HepG2 (cell line): ENCODE results near the gene GPS2. TPM values are rescaled to one million over a fixed set of nuclear protein-coding genes. Genes with fewer than 3 reads are reported as not detected.
A peak's percentile ranks its signal among the peaks of the same experiment; 100 is the strongest.

Source experiments
- AGO2 ChIP-seq: fragments of 200-400 bp; formaldehyde crosslinking; optimal IDR thresholded peaks from 2 replicates; pipeline ENCODE3; 2017; ENCODE audit warnings: mild to moderate bottlenecking, low read depth, low read length, moderate library complexity
- ATF1 ChIP-seq: IDR thresholded peaks from 2 replicates; pipeline ENCODE4 v1.6.1; 2016; ENCODE audit warnings: mild to moderate bottlenecking, control low read depth
- BRCA1 ChIP-seq: sonication (generic); formaldehyde crosslinking; IDR thresholded peaks from 2 replicates; pipeline ENCODE4 v1.4.0; 2020; ENCODE audit warnings: missing genetic modification reagents
- CAMTA2 ChIP-seq: sonication (generic); formaldehyde crosslinking; IDR thresholded peaks from 2 replicates; pipeline ENCODE4 v1.4.0; 2020; ENCODE audit warnings: mild to moderate bottlenecking, missing genetic modification reagents, borderline replicate concordance
- ETS1 ChIP-seq: sonication (generic); formaldehyde crosslinking; IDR thresholded peaks from 2 replicates; pipeline ENCODE4 v1.4.0; 2020; ENCODE audit warnings: missing genetic modification reagents
- KAT7 ChIP-seq: IDR thresholded peaks from 2 replicates; pipeline ENCODE4 v1.6.1; 2018; ENCODE audit warnings: borderline replicate concordance, missing compliant biosample characterization
- KDM3A ChIP-seq: IDR thresholded peaks from 2 replicates; pipeline ENCODE4 v1.6.1; 2018; ENCODE audit warnings: low read depth, missing compliant biosample characterization
- MBNL3 ChIP-seq: fragments of 250-450 bp; sonication (Bioruptor Pico); conservative IDR thresholded peaks from 2 replicates; pipeline ENCODE4 v1.8.0; 2022; ENCODE audit warnings: mild to moderate bottlenecking, inconsistent platforms
- NBN ChIP-seq: fragments of 450-650 bp; conservative IDR thresholded peaks from 2 replicates; pipeline ENCODE4 v1.6.1; 2017
- PAWR ChIP-seq: sonication (generic); formaldehyde crosslinking; IDR thresholded peaks from 2 replicates; pipeline ENCODE4 v1.4.0; 2020; ENCODE audit warnings: missing genetic modification reagents, mild to moderate bottlenecking, borderline replicate concordance
- PHF20 ChIP-seq: sonication (generic); formaldehyde crosslinking; IDR thresholded peaks from 2 replicates; pipeline ENCODE4 v1.5.0; 2020; ENCODE audit warnings: mild to moderate bottlenecking, missing genetic modification reagents
- POLR2G ChIP-seq: fragments of 200-400 bp; formaldehyde crosslinking; IDR thresholded peaks from 2 replicates; pipeline ENCODE4 v1.6.1; 2018; ENCODE audit warnings: mild to moderate bottlenecking, low read depth, low read length, moderate library complexity
- RFXANK ChIP-seq: IDR thresholded peaks from 2 replicates; pipeline ENCODE4 v1.6.1; 2016
- STAT6 ChIP-seq: sonication (generic); formaldehyde crosslinking; IDR thresholded peaks from 2 replicates; pipeline ENCODE4 v1.4.0; 2020; ENCODE audit warnings: missing genetic modification reagents, mild to moderate bottlenecking, borderline replicate concordance
- TRAFD1 ChIP-seq: sonication (generic); formaldehyde crosslinking; IDR thresholded peaks from 2 replicates; pipeline ENCODE4 v1.5.1; 2020; ENCODE audit warnings: missing genetic modification reagents, mild to moderate bottlenecking, borderline replicate concordance
- ZC3H13 ChIP-seq: sonication (generic); formaldehyde crosslinking; IDR thresholded peaks from 2 replicates; pipeline ENCODE4 v1.8.1; 2023; ENCODE audit warnings: mild to moderate bottlenecking, missing genetic modification reagents, moderate library complexity
- ZNF10 ChIP-seq: sonication (generic); formaldehyde crosslinking; IDR thresholded peaks from 2 replicates; pipeline ENCODE4 v1.4.0; 2020; ENCODE audit warnings: mild to moderate bottlenecking, low read depth, missing genetic modification reagents, borderline replicate concordance
- ZNF556 ChIP-seq: sonication (generic); formaldehyde crosslinking; IDR thresholded peaks from 2 replicates; pipeline ENCODE4 v1.4.0; 2020; ENCODE audit warnings: mild to moderate bottlenecking, missing genetic modification reagents, borderline replicate concordance
- ZNF761 ChIP-seq: sonication (generic); formaldehyde crosslinking; conservative IDR thresholded peaks from 2 replicates; pipeline ENCODE4 v1.4.0; 2020; ENCODE audit warnings: mild to moderate bottlenecking, missing genetic modification reagents
- polyA plus RNA-seq, 8 experiments: library from polyadenylated mRNA; depleted of rRNA in 3 of 8; stranded (reverse) in 7 of 8; unstranded in 1 of 8; fragments of >200 nt; fragmentation: Illumina TruSeq in 4 of 8; extraction: Trizol in 4 of 8; gene quantifications; 2 replicates each; pipeline versions ENCODE4 v1.2.1 to v1.2.3, GENCODE V29; 2011 to 2016; ENCODE audit warnings: low read depth in 4 of 8, missing spikeins in 1 of 8, mixed read lengths in 1 of 8; ENCODE audit not compliant: insufficient read depth in 1 of 8
- total RNA-seq, 5 experiments: library from RNA; depleted of rRNA; stranded (reverse); fragments of >200 nt; fragmentation: Illumina TruSeq; extraction: Trizol; gene quantifications; 2 replicates each; pipeline ENCODE4 v1.2.3, GENCODE V29; 2016; ENCODE audit warnings: low read depth in 1 of 5
- TF ChIP-seq, protein P1 (sequence below): sonication (generic); formaldehyde crosslinking; IDR thresholded peaks from 2 replicates; pipeline ENCODE4 v1.4.0; 2020; ENCODE audit warnings: missing genetic modification reagents, borderline replicate concordance

Gene GPS2
- total and polyA plus RNA-seq, 2 of the 13 experiments (the other 11 are each of a cell fraction or from before 2014, with no cell fraction given) = 58.0 to 59.4 TPM

GRCh38 chr17:7351665-7352502 lies 36.7 kb upstream of the GPS2 start, which contains the start of gene KCTD11 (continued):
- TF ChIP-seq MBNL3 (CRISPR knock-in tag) (no peak), NBN (no peak), ZC3H13 (CRISPR knock-in tag) (0 out of 2 replicates have a peak, but pooled peaks have one; percentile 35), ZNF10 (CRISPR knock-in tag) (no peak), KAT7 (no peak; the same call in 1 of the 2 replicates), CAMTA2 (CRISPR knock-in tag) (no peak; the same call in 1 of the 2 replicates), BRCA1 (CRISPR knock-in tag) (0 out of 2 replicates have a peak, but pooled peaks have one; percentile 85), ETS1 (CRISPR knock-in tag) (no peak), PHF20 (CRISPR knock-in tag) (no peak), KDM3A (CRISPR knock-in tag) (no peak), TRAFD1 (CRISPR knock-in tag) (no peak), ZNF761 (CRISPR knock-in tag) (no peak), POLR2G (peak; percentile 77), ATF1 (CRISPR knock-in tag) (no peak), RFXANK (CRISPR knock-in tag) (no peak; the same call in 1 of the 2 replicates), ZNF556 (CRISPR knock-in tag) (peak; percentile 57; the same call in 1 of the 2 replicates), AGO2 (no peak), STAT6 (CRISPR knock-in tag) (no peak), PAWR (CRISPR knock-in tag) (no peak)
- TF ChIP-seq, protein P1, sequence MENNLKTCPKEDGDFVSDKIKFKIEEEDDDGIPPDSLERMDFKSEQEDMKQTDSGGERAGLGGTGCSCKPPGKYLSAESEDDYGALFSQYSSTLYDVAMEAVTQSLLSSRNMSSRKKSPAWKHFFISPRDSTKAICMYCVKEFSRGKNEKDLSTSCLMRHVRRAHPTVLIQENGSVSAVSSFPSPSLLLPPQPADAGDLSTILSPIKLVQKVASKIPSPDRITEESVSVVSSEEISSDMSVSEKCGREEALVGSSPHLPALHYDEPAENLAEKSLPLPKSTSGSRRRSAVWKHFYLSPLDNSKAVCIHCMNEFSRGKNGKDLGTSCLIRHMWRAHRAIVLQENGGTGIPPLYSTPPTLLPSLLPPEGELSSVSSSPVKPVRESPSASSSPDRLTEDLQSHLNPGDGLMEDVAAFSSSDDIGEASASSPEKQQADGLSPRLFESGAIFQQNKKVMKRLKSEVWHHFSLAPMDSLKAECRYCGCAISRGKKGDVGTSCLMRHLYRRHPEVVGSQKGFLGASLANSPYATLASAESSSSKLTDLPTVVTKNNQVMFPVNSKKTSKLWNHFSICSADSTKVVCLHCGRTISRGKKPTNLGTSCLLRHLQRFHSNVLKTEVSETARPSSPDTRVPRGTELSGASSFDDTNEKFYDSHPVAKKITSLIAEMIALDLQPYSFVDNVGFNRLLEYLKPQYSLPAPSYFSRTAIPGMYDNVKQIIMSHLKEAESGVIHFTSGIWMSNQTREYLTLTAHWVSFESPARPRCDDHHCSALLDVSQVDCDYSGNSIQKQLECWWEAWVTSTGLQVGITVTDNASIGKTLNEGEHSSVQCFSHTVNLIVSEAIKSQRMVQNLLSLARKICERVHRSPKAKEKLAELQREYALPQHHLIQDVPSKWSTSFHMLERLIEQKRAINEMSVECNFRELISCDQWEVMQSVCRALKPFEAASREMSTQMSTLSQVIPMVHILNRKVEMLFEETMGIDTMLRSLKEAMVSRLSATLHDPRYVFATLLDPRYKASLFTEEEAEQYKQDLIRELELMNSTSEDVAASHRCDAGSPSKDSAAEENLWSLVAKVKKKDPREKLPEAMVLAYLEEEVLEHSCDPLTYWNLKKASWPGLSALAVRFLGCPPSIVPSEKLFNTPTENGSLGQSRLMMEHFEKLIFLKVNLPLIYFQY (CRISPR knock-in tag) = peak; percentile 95
